ENCODE results near the gene PRR16. TPM values are rescaled to one million over a fixed set of nuclear protein-coding genes. Genes with fewer than 3 reads are reported as not detected.

PRR16 gene
- total RNA-seq, 3 donors from 2014 or later, result 1.2 to 9.6 (median 3.6) TPM

DNA sequence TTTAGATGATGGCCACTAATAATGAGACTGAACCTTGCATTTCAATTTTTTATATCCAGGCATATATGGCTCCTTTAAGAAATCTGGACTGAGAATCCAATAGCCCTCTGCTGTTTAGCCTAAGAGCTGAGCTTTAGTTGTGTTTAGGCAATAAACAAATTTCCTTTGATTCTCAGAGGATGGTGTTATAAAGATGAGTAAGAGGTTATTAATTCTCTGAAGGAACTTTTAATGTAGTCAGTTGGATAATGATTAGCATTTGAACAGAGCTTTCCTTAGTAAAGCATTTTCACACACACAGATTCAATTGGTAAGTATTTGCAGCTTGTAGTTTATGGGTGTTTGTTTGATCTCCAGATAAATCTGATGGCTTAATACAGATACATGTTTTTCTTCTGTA is 149.6 kb downstream of the PRR16 start:
- Histone ChIP-seq H3K27me3 (no peaks in the 10 kb centered on the region), H3K36me3 (no peaks in the 10 kb centered on the region), H3K27ac (no peak overlapping the region), H3K4me1 (no peaks in the 10 kb centered on the region), H3K9me3 (no peaks in the 10 kb centered on the region), H3K4me3 (no peak overlapping the region)
- DNase-seq (ENCODE audit: low spot score in 2 of 2), result no peak
- intact Hi-C loops (cut with DNase I; ENCODE audit: low total_unique reads), result no loop called here
- TF ChIP-seq POLR2AphosphoS5 (IDR thresholded peaks at IDR 0.05) (no peak), CTCF (IDR thresholded peaks at IDR 0.05) (no peak), POLR2A (IDR thresholded peaks at IDR 0.05) (no peak)

DNA sequence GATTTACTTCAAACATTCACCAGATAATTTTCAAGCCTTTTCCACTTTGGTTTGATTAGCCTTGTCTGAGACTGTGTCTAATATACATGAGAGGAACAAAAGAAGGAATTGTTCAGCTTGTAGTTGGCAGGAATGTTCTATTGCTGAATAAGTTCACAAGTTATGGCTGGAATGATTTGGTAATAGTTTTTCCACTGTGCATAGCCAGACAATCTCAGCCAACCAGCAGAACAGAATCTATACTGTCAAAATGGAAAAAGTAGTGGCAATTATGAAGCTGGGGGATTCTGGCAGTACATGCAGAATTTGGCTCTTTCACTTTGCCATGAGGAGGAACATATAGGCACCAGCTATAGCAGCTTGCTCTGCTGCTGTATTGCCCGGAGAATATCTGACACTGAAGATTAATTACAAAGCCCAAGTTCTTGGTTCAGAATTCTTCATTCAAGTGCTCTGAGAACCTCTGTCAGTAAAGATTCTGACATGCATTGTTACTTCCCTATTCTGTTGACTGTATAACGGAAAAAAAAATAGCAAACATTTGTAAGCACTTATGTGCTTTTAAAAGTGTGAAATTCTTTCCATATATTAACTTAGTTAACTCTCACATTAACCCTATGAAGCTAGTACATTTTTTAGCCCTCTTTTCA is 150.6 kb downstream of the PRR16 start:
- Histone ChIP-seq H3K4me1 (no peaks in the 10 kb centered on the region), H3K9me3 (no peaks in the 10 kb centered on the region), H3K4me3 (no peak overlapping the region), H3K27me3 (no peaks in the 10 kb centered on the region), H3K27ac (no peak overlapping the region), H3K36me3 (no peaks in the 10 kb centered on the region)
- TF ChIP-seq POLR2A (IDR thresholded peaks at IDR 0.05) (no peak), CTCF (IDR thresholded peaks at IDR 0.05) (no peak), POLR2AphosphoS5 (IDR thresholded peaks at IDR 0.05) (no peak)
- intact Hi-C loops (cut with DNase I; ENCODE audit: low total_unique reads), result no loop called here
- DNase-seq (ENCODE audit: low spot score in 2 of 2), result no peak

DNA sequence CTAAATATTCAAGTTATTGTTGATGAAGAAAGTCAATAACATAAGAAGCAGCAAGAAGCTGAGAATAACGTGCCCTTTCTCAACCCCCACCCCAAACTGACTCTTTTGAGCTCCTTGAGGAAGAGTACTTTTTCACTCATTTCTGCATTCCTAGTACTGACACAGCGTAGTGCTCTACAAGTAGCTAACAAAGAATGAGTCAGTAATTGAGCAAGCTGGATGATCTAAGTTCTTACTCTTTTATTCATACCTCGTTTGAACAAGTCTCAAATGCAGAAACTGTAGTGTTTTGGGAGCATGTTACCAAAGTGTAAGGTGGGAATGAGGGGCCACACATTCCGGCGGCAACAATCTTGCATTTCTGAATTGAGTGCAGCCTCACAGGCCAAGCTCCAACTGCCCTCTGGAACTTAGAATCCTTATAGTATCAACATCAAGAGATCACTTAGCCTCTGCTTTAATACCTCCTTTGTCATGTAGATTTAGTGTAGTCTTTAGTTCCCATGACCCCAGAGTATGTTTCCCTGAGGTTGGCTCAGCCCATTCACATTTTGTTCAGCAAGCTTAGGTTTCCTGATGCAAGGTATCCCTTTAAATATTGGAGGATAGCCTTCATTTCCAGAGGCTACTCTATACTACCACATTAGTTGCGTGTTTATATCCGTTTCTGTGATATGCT is 152.0 kb downstream of the PRR16 start:
- no peaks in the 10 kb centered on the region for H3K9me3 ChIP-seq
- intact Hi-C loops (cut with DNase I; ENCODE audit: low total_unique reads), result no loop called here
- H3K27ac ChIP-seq, result no peak overlapping the region
- TF ChIP-seq CTCF (IDR thresholded peaks at IDR 0.05) (no peak), POLR2A (IDR thresholded peaks at IDR 0.05) (no peak), POLR2AphosphoS5 (IDR thresholded peaks at IDR 0.05) (no peak)
- no peak overlapping the region for H3K4me3 ChIP-seq
- no peaks in the 10 kb centered on the region for H3K4me1 ChIP-seq
- H3K36me3 ChIP-seq, result no peaks in the 10 kb centered on the region
- no peaks in the 10 kb centered on the region for H3K27me3 ChIP-seq
- DNase-seq (ENCODE audit: low spot score in 2 of 2), result no peak

DNA sequence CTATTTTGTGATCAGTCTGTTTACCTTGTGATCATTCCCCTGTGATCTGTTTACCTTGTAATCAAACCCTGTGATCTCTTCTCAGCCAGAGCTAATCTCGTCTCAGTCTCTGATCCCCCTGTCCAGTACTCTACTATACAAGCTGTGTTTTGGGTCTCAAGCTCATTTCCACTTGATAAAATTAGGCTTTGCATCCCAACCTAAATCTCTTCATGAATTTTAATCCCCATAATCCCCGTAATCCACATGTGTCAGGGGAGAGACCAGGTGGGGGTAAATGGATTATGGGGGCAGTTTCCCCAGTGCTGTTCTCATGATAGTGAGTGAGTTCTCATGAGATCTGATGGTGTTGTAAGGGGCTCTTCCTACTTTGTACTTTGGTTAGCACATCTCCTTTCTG is 157.2 kb downstream of the PRR16 start:
- Histone ChIP-seq H3K27ac (no peak overlapping the region), H3K36me3 (no peaks in the 10 kb centered on the region), H3K4me3 (no peak overlapping the region), H3K9me3 (no peaks in the 10 kb centered on the region), H3K27me3 (no peaks in the 10 kb centered on the region), H3K4me1 (no peaks in the 10 kb centered on the region)
- intact Hi-C loops (cut with DNase I; ENCODE audit: low total_unique reads), result no loop called here
- no peak for TF ChIP-seq POLR2AphosphoS5 (IDR thresholded peaks at IDR 0.05)
- TF ChIP-seq POLR2A (IDR thresholded peaks at IDR 0.05), result no peak
- no peak for TF ChIP-seq CTCF (IDR thresholded peaks at IDR 0.05)
- no peak for DNase-seq (ENCODE audit: low spot score in 2 of 2)

GRCh38 chr5:120624021-120624563 is 160.0 kb downstream of the PRR16 start:
- intact Hi-C loops (cut with DNase I; ENCODE audit: low total_unique reads), result no loop called here
- no peak overlapping the region for H3K4me3 ChIP-seq

More at GRCh38 chr5:120624021-120624563, 160.0 kb downstream of the PRR16 start:
- Histone ChIP-seq H3K27ac (no peak overlapping the region), H3K27me3 (no peaks in the 10 kb centered on the region), H3K36me3 (no peaks in the 10 kb centered on the region), H3K4me1 (no peaks in the 10 kb centered on the region), H3K9me3 (no peaks in the 10 kb centered on the region)
- no peak for TF ChIP-seq POLR2A (IDR thresholded peaks at IDR 0.05)
- DNase-seq (ENCODE audit: low spot score in 2 of 2), result no peak
